OCI-LY1 (cell line): Measurements from ENCODE around the gene COG2.

Source experiments
- H2AFZ ChIP-seq: fragments of 200-600 bp; sonication (generic), shearing (Covaris generic); 2 replicates; pipeline ENCODE4 v1.6.0; 2014; ENCODE audit warnings: antibody characterized with exemption, mild to moderate bottlenecking, low read length
- H3F3A ChIP-seq: fragments of 200-600 bp; sonication (generic), shearing (Covaris generic); 2 replicates; pipeline ENCODE4 v1.6.0; 2014; ENCODE audit warnings: mild to moderate bottlenecking, antibody characterized with exemption, low read length, moderate library complexity; ENCODE audit not compliant: insufficient read depth
- H3K27ac ChIP-seq: fragments of 200-600 bp; sonication (generic); 2 replicates; pipeline ENCODE4 v1.5.1; 2014; ENCODE audit warnings: low read length, mixed run types, mild to moderate bottlenecking, low read depth; ENCODE audit not compliant: poor library complexity, severe bottlenecking
- H3K27me3 ChIP-seq: fragments of 200-600 bp; sonication (generic); 2 replicates; pipeline ENCODE4 v1.6.0; 2014; ENCODE audit warnings: antibody characterized with exemption, mild to moderate bottlenecking, low read length, moderate library complexity; ENCODE audit not compliant: insufficient read depth
- H3K36me3 ChIP-seq: fragments of 200-600 bp; sonication (generic); 2 replicates; pipeline ENCODE4 v1.6.1; 2014; ENCODE audit warnings: mild to moderate bottlenecking, antibody characterized with exemption, low read length, moderate library complexity, mixed read lengths; ENCODE audit not compliant: insufficient read depth
- H3K4me1 ChIP-seq: fragments of 200-600 bp; sonication (generic); 2 replicates; pipeline ENCODE4 v1.5.1; 2014; ENCODE audit warnings: mild to moderate bottlenecking, low read length, moderate library complexity; ENCODE audit not compliant: insufficient read depth, severe bottlenecking
- H3K4me2 ChIP-seq: fragments of 200-600 bp; sonication (generic), shearing (Covaris generic); 2 replicates; pipeline ENCODE4 v1.6.1; 2014; ENCODE audit warnings: low read length
- H3K4me3 ChIP-seq: fragments of 200-600 bp; sonication (generic); 2 replicates; pipeline ENCODE4 v1.5.1; 2014; ENCODE audit warnings: low read length, low read depth, mild to moderate bottlenecking, mixed read lengths; ENCODE audit not compliant: poor library complexity, severe bottlenecking
- H3K79me2 ChIP-seq: fragments of 200-600 bp; shearing (Covaris generic); 2 replicates; pipeline ENCODE4 v1.6.1; 2016; ENCODE audit warnings: mixed run types, low read length, mixed read lengths; ENCODE audit not compliant: insufficient read depth
- H3K9ac ChIP-seq: fragments of 200-600 bp; sonication (generic), shearing (Covaris generic); 2 replicates; pipeline ENCODE4 v1.6.1; 2014; ENCODE audit warnings: mild to moderate bottlenecking, low read length, mixed read lengths
- H3K9me2 ChIP-seq: fragments of 200-600 bp; sonication (generic), shearing (Covaris generic); 2 replicates; pipeline ENCODE4 v1.6.1; 2014; ENCODE audit warnings: low read depth, mild to moderate bottlenecking, low read length, mixed read lengths
- H3K9me3 ChIP-seq: fragments of 200-600 bp; shearing (Covaris generic); 2 replicates; pipeline ENCODE4 v1.6.1; 2014; ENCODE audit warnings: low read length, mixed read lengths
- H4K20me1 ChIP-seq: fragments of 200-600 bp; sonication (generic), shearing (Covaris generic); 2 replicates; pipeline ENCODE4 v1.6.0; 2016; ENCODE audit warnings: mild to moderate bottlenecking, low read length; ENCODE audit not compliant: insufficient read depth
- EZH2 ChIP-seq: fragments of 200-600 bp; sonication (generic), shearing (Covaris generic); IDR thresholded peaks from 2 replicates; pipeline ENCODE4 v1.8.0; 2017; ENCODE audit warnings: borderline replicate concordance, mixed run types, mild to moderate bottlenecking, antibody characterized with exemption, low read length, moderate library complexity, mixed read lengths
- TF ChIP-seq, protein P1 (sequence below): fragments of 200-600 bp; sonication (generic), shearing (Covaris generic); IDR thresholded peaks from 2 replicates; pipeline ENCODE4 v1.5.1; 2017; ENCODE audit warnings: mild to moderate bottlenecking, antibody characterized with exemption, low read length, moderate library complexity, mixed read lengths

Gene COG2

DNA sequence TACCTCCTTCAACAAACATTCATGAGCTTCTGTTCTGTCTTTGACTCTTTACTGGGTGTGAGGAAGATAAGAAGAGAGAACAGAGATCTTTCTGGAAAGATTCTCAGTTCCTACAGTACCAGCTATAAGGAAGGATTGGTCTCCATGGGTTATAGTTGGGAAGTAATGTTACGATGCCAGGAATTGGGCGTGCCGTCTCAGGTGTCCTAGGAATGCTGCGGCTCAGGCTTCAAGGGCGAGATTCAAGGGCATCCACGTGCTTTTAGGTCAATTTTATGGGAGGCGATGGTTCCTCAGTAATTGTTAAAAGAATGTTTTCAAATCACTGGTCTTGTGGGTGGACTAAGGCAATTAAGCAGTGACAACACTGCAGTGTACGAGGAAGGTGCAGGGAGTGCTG lies 27.3 kb downstream of the COG2 start:
- Histone ChIP-seq H3K9ac (no peak overlapping the region), H3K4me1 (no peaks in the 10 kb centered on the region), H3K9me2 (no peaks in the 10 kb centered on the region), H3K79me2 (no peaks in the 10 kb centered on the region), H2AFZ (no peak overlapping the region), H3K4me2 (no peak overlapping the region), H3K27ac (no peak overlapping the region), H3K36me3 (peaks cover 84% of the 10 kb centered on the region), H3K9me3 (no peaks in the 10 kb centered on the region), H3F3A (no peaks in the 10 kb centered on the region), H4K20me1 (no peaks in the 10 kb centered on the region), H3K4me3 (no peak overlapping the region), H3K27me3 (no peaks in the 10 kb centered on the region)
- TF ChIP-seq EZH2, result no peak
- TF ChIP-seq, protein P1, sequence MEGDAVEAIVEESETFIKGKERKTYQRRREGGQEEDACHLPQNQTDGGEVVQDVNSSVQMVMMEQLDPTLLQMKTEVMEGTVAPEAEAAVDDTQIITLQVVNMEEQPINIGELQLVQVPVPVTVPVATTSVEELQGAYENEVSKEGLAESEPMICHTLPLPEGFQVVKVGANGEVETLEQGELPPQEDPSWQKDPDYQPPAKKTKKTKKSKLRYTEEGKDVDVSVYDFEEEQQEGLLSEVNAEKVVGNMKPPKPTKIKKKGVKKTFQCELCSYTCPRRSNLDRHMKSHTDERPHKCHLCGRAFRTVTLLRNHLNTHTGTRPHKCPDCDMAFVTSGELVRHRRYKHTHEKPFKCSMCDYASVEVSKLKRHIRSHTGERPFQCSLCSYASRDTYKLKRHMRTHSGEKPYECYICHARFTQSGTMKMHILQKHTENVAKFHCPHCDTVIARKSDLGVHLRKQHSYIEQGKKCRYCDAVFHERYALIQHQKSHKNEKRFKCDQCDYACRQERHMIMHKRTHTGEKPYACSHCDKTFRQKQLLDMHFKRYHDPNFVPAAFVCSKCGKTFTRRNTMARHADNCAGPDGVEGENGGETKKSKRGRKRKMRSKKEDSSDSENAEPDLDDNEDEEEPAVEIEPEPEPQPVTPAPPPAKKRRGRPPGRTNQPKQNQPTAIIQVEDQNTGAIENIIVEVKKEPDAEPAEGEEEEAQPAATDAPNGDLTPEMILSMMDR, result no peak

DNA sequence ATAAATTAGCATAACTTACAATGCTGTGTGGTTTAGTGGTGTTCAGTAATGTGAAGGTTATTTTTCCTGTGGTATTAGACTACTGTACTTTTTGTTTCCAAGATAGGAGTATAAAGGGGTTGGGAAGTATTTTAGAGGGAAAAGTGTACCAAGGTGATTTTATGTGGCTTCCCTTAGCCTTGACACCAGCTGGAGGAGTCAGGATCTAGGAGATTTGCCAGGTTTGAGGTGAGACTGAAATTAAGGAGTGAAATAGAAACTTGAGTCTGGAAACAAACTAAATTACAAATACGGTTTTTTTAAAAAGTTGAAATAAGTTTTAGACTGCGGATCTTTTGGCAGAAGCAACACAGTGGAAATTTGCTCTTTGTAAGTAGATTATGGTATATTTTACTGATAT lies 32.3 kb downstream of the COG2 start:
- Histone ChIP-seq H3K36me3 (peaks cover 93% of the 10 kb centered on the region), H3K9ac (no peak overlapping the region), H3K79me2 (no peaks in the 10 kb centered on the region), H3K4me1 (no peaks in the 10 kb centered on the region), H2AFZ (no peak overlapping the region), H4K20me1 (no peaks in the 10 kb centered on the region), H3K27ac (no peak overlapping the region), H3K4me3 (no peak overlapping the region), H3K27me3 (no peaks in the 10 kb centered on the region), H3K4me2 (no peak overlapping the region), H3K9me2 (no peaks in the 10 kb centered on the region), H3K9me3 (no peaks in the 10 kb centered on the region), H3F3A (no peaks in the 10 kb centered on the region)
- TF ChIP-seq, protein P1, result no peak

DNA sequence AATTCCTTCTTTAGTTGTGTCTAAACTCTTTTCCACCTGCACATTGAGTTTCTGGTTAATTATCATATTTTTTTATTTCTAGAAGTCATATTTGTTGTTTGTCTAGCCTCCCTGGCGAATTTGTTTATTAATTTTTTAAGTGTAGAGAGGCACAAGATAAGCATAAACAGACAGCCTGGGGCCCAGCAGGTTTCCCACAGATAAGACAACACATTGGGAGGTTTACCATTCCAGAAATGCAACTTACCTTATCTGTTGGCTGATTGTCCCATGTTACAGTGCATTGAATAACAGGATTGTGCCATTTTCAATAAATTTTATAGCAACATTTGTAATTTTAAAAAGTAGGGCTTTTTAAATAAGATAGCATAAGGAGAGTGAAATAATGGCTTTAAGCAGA lies 34.9 kb downstream of the COG2 start:
- Histone ChIP-seq H3K27me3 (no peaks in the 10 kb centered on the region), H3K4me1 (no peaks in the 10 kb centered on the region), H3K9ac (no peak overlapping the region), H2AFZ (no peak overlapping the region), H3K27ac (no peak overlapping the region), H3K9me3 (no peaks in the 10 kb centered on the region), H3K36me3 (peaks cover 95% of the 10 kb centered on the region), H3K9me2 (no peaks in the 10 kb centered on the region), H3K4me2 (no peak overlapping the region), H4K20me1 (no peaks in the 10 kb centered on the region), H3F3A (no peaks in the 10 kb centered on the region), H3K79me2 (no peaks in the 10 kb centered on the region), H3K4me3 (no peak overlapping the region)
- TF ChIP-seq, protein P1, result no peak
- no peak for TF ChIP-seq EZH2
